Endothelial cell of umbilical vein (primary cell): ENCODE results near the gene TIGIT. TPM values are rescaled to one million over a fixed set of nuclear protein-coding genes. Genes with fewer than 3 reads are reported as not detected.

Experiments used
- BruUV-seq: library from RNA; stranded (reverse); fragments of 400-500 nt; replicated peaks from 2 replicates; lab custom pipeline; 2021; lab: Mats Ljungman, UMichigan
- CTCF ChIA-PET: fragments of 300-600, 350-600 bp; sonication (Branson Sonifier 250); formaldehyde crosslinking; loops from one replicate; lab custom pipeline; 2021; ENCODE audit warnings: antibody characterized with exemption, inconsistent platforms; lab: Charles Lee
- POLR2A ChIA-PET: fragments of 300-600, 350-600 bp; sonication (Branson Sonifier 250); formaldehyde crosslinking; loops from one replicate; lab custom pipeline; 2021; ENCODE audit warnings: antibody characterized with exemption, inconsistent platforms; lab: Charles Lee
- DNase-seq: peaks from one replicate; pipeline ENCODE4 v3.0.0-alpha.2; 2011; ENCODE audit warnings: low read depth, low spot score
- FAIRE-seq: peaks from 2 replicates; lab custom pipeline; 2011; peaks lifted over from hg19 to GRCh38; lab: Jason Lieb, UNC
- H2AFZ ChIP-seq: 2 replicates; pipeline ENCODE4 v1.6.0; 2012; ENCODE audit warnings: low read depth, low read length, control low read depth, inconsistent platforms
- H3K27ac ChIP-seq: 2 replicates; pipeline ENCODE4 v1.5.1; 2011; ENCODE audit warnings: low read depth, mild to moderate bottlenecking, control low read depth, low read length, moderate library complexity; ENCODE audit not compliant: insufficient read depth
- H3K27me3 ChIP-seq, 2 experiments: 2 replicates each; pipeline versions ENCODE4 v1.6.0 to v1.6.1; 2011; ENCODE audit warnings: low read length in 2 of 2, mixed read lengths in 1 of 2; ENCODE audit not compliant: control insufficient read depth in 2 of 2, insufficient read depth in 2 of 2
- H3K36me3 ChIP-seq, 2 experiments: 2 replicates in 1 of 2; 3 replicates in 1 of 2; pipeline ENCODE4 v1.5.1; 2011; ENCODE audit warnings: low read length in 2 of 2, mild to moderate bottlenecking in 1 of 2, moderate library complexity in 1 of 2; ENCODE audit not compliant: control insufficient read depth in 2 of 2, insufficient read depth in 2 of 2; ENCODE audit errors: extremely low read depth in 1 of 2
- H3K4me1 ChIP-seq: 3 replicates; pipeline ENCODE4 v1.5.1; 2011; ENCODE audit warnings: mild to moderate bottlenecking, low read length; ENCODE audit not compliant: control insufficient read depth, insufficient read depth; ENCODE audit errors: extremely low read depth
- H3K4me2 ChIP-seq: 2 replicates; pipeline ENCODE4 v1.6.1; 2011; ENCODE audit warnings: low read length, control low read depth, mixed read lengths; ENCODE audit not compliant: insufficient read depth
- H3K4me3 ChIP-seq, 3 experiments: fragments of 200-600 bp in 1 of 3; sonication (generic), shearing (Covaris generic) in 1 of 3; replicated peaks in 1 of 3; 2 replicates each; pipeline ENCODE4 v1.5.1; 2011 to 2016; ENCODE audit warnings: control low read depth in 3 of 3, low read length in 3 of 3, mild to moderate bottlenecking in 2 of 3, inconsistent platforms in 1 of 3, low read depth in 1 of 3, moderate library complexity in 1 of 3; ENCODE audit not compliant: insufficient read depth in 1 of 3
- H3K79me2 ChIP-seq: 2 replicates; pipeline ENCODE4 v1.6.0; 2012; ENCODE audit warnings: low read length, inconsistent platforms; ENCODE audit not compliant: control insufficient read depth, insufficient read depth
- H3K9ac ChIP-seq: replicated peaks from 2 replicates; pipeline ENCODE3; 2011; ENCODE audit warnings: low read length, control low read depth; ENCODE audit not compliant: insufficient read depth; ENCODE audit errors: extremely low read depth
- H3K9me1 ChIP-seq: replicated peaks from 3 replicates; pipeline ENCODE4 v1.6.0; 2011; ENCODE audit warnings: mild to moderate bottlenecking, low read length; ENCODE audit not compliant: control insufficient read depth, insufficient read depth; ENCODE audit errors: extremely low read depth
- H3K9me3 ChIP-seq: replicated peaks from 2 replicates; pipeline ENCODE4 v1.5.1; 2012; ENCODE audit warnings: low read length, inconsistent platforms; ENCODE audit not compliant: control insufficient read depth, insufficient read depth
- H4K20me1 ChIP-seq: replicated peaks from 2 replicates; pipeline ENCODE3; 2011; ENCODE audit warnings: mild to moderate bottlenecking, low read length; ENCODE audit not compliant: control insufficient read depth, insufficient read depth; ENCODE audit errors: extremely low read depth
- CTCF ChIP-seq, 2 donors: IDR thresholded peaks; 1 replicate in 1 of 2; 2 replicates in 1 of 2; pipeline ENCODE4 v1.5.1; 2011; ENCODE audit warnings: low read length in 2 of 2, mild to moderate bottlenecking in 2 of 2, moderate library complexity in 2 of 2, control low read depth in 1 of 2, inconsistent platforms in 1 of 2, low read depth in 1 of 2; ENCODE audit not compliant: insufficient read depth in 1 of 2; ENCODE audit errors: extremely low read depth in 1 of 2
- EZH2 ChIP-seq: IDR thresholded peaks from 2 replicates; pipeline ENCODE4 v1.6.1; 2012; ENCODE audit warnings: borderline replicate concordance, low read depth, mild to moderate bottlenecking, moderate library complexity, low read length, inconsistent platforms; ENCODE audit not compliant: severe bottlenecking
- FOS ChIP-seq: IDR thresholded peaks from 2 replicates; pipeline ENCODE4 v1.6.1; 2011; ENCODE audit warnings: mild to moderate bottlenecking, low read length, moderate library complexity, borderline replicate concordance; ENCODE audit not compliant: insufficient read depth
- GATA2 ChIP-seq: IDR thresholded peaks from 2 replicates; pipeline ENCODE4 v1.7.0; 2011; ENCODE audit warnings: low read depth, mild to moderate bottlenecking, moderate library complexity, mixed read lengths, low read length; ENCODE audit not compliant: insufficient read length, insufficient read depth
- JUN ChIP-seq: IDR thresholded peaks from 2 replicates; pipeline ENCODE4 v1.6.1; 2011; ENCODE audit warnings: borderline replicate concordance, low read depth; ENCODE audit not compliant: insufficient read length, insufficient read depth
- MAX ChIP-seq: IDR thresholded peaks from 2 replicates; pipeline ENCODE4 v1.6.1; 2011; ENCODE audit not compliant: insufficient read depth, insufficient read length
- MYC ChIP-seq: IDR thresholded peaks from one replicate; pipeline ENCODE4 v1.6.1; 2011; ENCODE audit warnings: mild to moderate bottlenecking, low read depth, low read length
- POLR2A ChIP-seq: IDR thresholded peaks from 2 replicates; pipeline ENCODE4 v1.6.1; 2012; ENCODE audit warnings: low read depth, mild to moderate bottlenecking, control low read depth, low read length
- POLR2AphosphoS5 ChIP-seq: IDR thresholded peaks from 2 replicates; pipeline ENCODE4 v1.6.1; 2012; ENCODE audit warnings: low read depth, mild to moderate bottlenecking, control low read depth, low read length, moderate library complexity; ENCODE audit not compliant: insufficient read depth
- dilution Hi-C: fragments of 300-500 bp; cut with MboI; formaldehyde crosslinking; loops from one replicate; pipeline ENCODE4 v1.15.0; 2019; ENCODE audit warnings: low sequenced_read_pairs; ENCODE audit not compliant: extremely low pct_ligation_motif_present
- intact Hi-C: fragments of 100-400 bp; cut with micrococcal nuclease; formaldehyde crosslinking; loops from one replicate; pipeline ENCODE4 v1.10.0; 2022
- polyA plus RNA-seq, 4 experiments: library from polyadenylated mRNA; depleted of rRNA in 3 of 4; stranded (reverse) in 3 of 4; unstranded in 1 of 4; fragments of >200 nt; gene quantifications; 2 replicates each; pipeline versions ENCODE4 v1.2.1 to v1.2.3, GENCODE V29; 2011 to 2012; ENCODE audit warnings: missing spikeins in 1 of 4
- total RNA-seq: library from RNA; stranded (reverse); gene quantifications from 2 replicates; pipeline ENCODE4 v1.2.3, GENCODE V29; 2021

Gene TIGIT
- total and polyA plus RNA-seq, 2 donors (not counting 3 experiments of a cell fraction or from before 2014, with no cell fraction given) = not detected

GRCh38 chr3:114270019-114270418 is 23.8 kb upstream of the TIGIT start:
- Histone ChIP-seq H3K4me3 (no peak overlapping the region), H2AFZ (no peak overlapping the region), H3K4me2 (no peak overlapping the region), H3K9ac (no peak overlapping the region), H3K36me3 (no peaks in the 10 kb centered on the region), H3K4me1 (no peaks in the 10 kb centered on the region), H3K27me3 (no peaks in the 10 kb centered on the region), H4K20me1 (no peaks in the 10 kb centered on the region), H3K27ac (no peak overlapping the region), H3K9me3 (no peaks in the 10 kb centered on the region), H3K79me2 (no peaks in the 10 kb centered on the region), H3K9me1 (no peaks in the 10 kb centered on the region)
- no peak for FAIRE-seq
- ChIA-PET POLR2A (no interaction called here), CTCF (interaction anchor here (1.0 to 2.2 kb wide), 3 partner anchors 15 to 64 kb away, joined by 3 to 9 read pairs (median 3); no protein-coding TSS in a partner anchor)
- no peak for DNase-seq
- no TSS peak for BruUV-seq
- dilution Hi-C loops (no loop called here), intact Hi-C loops (no loop called here)
- no peak for TF ChIP-seq JUN
- TF ChIP-seq POLR2A = no peak
- TF ChIP-seq FOS = no peak
- no peak for TF ChIP-seq MYC
- no peak for TF ChIP-seq MAX
- TF ChIP-seq CTCF (IDR thresholded peaks at IDR 0.05; ENCODE audit: extremely low read depth in 1 of 2, insufficient read depth in 1 of 2, low read depth in 1 of 2, low read length in 2 of 2) = no peak
- TF ChIP-seq POLR2AphosphoS5 = no peak
- no peak for TF ChIP-seq GATA2
- TF ChIP-seq EZH2 = no peak
